AG10803 (cell line): ENCODE results near the gene ACTL8.
A peak's percentile ranks its signal among the peaks of the same experiment; 100 is the strongest.

Source experiments
- DNase-seq: peaks from one replicate; pipeline ENCODE4 v3.0.0; 2010; ENCODE audit warnings: low read depth
- H3K4me3 ChIP-seq: 2 replicates; pipeline ENCODE4 v1.5.1; 2011; ENCODE audit warnings: mild to moderate bottlenecking, low read length, control low read depth
- CTCF ChIP-seq: conservative IDR thresholded peaks from 2 replicates; pipeline ENCODE4 v1.5.1; 2011; ENCODE audit warnings: mild to moderate bottlenecking, low read length, control low read depth, inconsistent platforms

ACTL8 gene

GRCh38 chr1:17798799-17799382 is 43.8 kb downstream of the ACTL8 start:
- TF ChIP-seq CTCF, result no peak
- H3K4me3 ChIP-seq, result no peak overlapping the region
- DNase-seq, result no peak

DNA sequence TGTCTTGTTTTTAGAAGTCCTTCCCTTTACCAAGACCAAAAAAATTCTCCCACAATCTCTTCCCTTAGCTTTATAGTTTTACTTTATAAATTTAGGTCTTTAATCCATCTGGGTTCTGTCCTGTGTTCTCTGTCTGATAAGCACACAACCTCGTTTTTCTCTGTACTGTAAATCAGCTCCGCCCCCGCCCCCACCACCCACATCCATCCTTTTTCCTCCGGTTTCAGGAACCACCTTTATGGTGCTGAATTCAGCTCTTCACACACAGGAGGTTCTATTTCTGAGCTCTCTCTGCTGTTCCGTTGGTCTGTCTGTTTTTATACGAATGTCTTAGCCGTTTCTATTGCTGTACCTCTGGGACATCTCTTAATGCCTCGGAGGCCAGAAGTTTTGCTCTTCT is 44.5 kb downstream of the ACTL8 start:
- no peak overlapping the region for H3K4me3 ChIP-seq
- no peak for TF ChIP-seq CTCF
- DNase-seq, result no peak

GRCh38 chr1:17802164-17802563 is 47.0 kb downstream of the ACTL8 start:
- TF ChIP-seq CTCF, result no peak
- H3K4me3 ChIP-seq, result no peak overlapping the region
- peak; percentile 50 for DNase-seq

GRCh38 chr1:17802945-17803344 is 47.8 kb downstream of the ACTL8 start:
- H3K4me3 ChIP-seq, result no peak overlapping the region
- DNase-seq, result no peak
- no peak for TF ChIP-seq CTCF

- no peak overlapping the region for H3K4me3 ChIP-seq
- TF ChIP-seq CTCF, result no peak
- no peak for DNase-seq
Observed at GRCh38 chr1:17805869-17806684, 50.9 kb downstream of the ACTL8 start.

GRCh38 chr1:17808816-17809215 is 53.7 kb downstream of the ACTL8 start:
- no peak for TF ChIP-seq CTCF
- no peak overlapping the region for H3K4me3 ChIP-seq
- no peak for DNase-seq

- TF ChIP-seq CTCF, result no peak
- no peak for DNase-seq
- H3K4me3 ChIP-seq, result no peak overlapping the region
Observed at GRCh38 chr1:17810668-17811067, 55.5 kb downstream of the ACTL8 start.
